Skeletal muscle cell (primary cell): ENCODE results near the gene PBRM1.

Experiments
- DNase-seq: peaks from one replicate; pipeline ENCODE4 v3.0.0-alpha.2; 2010; ENCODE audit warnings: low read depth
- H3K4me3 ChIP-seq: 2 replicates; pipeline ENCODE4 v1.5.1; 2011; ENCODE audit warnings: low read depth, mild to moderate bottlenecking, control low read depth, low read length, moderate library complexity

PBRM1 gene

DNA sequence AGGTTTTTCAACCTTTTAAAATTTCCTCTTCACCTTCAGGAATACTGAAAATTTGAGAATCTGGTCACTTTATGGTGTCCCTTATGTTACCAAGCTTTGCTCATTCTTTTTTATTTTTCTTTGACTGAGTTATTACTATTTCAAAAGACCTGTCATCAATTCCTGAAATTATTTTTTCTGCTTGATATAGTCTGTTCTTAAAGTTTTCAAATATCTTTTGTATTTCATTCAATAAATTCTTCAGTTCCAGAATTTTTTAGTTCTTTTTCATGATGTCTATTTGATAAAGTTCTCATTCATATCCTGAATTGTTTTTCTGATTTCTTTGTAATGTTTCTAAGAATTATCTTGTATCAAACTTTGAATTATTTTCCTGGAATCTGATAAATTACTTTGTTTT, 85.5 kb downstream of the PBRM1 start:
- no peak overlapping the region for H3K4me3 ChIP-seq
- DNase-seq: no peak

DNA sequence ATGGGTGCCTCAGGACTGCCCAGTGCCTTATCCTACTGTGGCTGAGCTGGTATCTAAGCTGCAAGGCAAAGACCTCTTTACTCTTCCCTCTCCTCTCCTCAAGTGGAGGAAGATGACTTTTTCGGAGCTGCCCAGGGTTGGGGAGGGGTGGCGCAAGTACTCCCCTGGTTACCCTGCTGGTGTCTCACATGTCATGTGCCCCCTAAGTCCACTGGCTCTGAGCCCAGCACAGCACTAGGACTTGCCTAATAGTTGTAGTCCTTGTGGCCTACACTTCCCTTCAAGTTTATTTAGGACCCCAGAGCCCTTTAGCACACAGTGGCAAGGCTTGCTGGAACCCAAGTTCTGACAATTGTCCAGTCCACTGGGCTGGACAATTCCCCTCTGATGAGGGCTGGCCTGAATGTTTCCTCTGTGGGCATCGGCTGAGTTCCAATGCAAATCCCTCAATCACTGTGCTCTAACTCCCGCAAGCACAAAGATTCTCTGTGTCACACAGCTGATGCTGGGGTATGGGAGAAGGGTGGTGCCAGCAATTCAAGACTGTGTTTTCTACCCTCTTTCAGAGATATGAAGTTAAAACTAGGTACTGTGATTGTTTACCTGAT, 89.0 kb downstream of the PBRM1 start:
- no peak for DNase-seq
- no peak overlapping the region for H3K4me3 ChIP-seq

DNA sequence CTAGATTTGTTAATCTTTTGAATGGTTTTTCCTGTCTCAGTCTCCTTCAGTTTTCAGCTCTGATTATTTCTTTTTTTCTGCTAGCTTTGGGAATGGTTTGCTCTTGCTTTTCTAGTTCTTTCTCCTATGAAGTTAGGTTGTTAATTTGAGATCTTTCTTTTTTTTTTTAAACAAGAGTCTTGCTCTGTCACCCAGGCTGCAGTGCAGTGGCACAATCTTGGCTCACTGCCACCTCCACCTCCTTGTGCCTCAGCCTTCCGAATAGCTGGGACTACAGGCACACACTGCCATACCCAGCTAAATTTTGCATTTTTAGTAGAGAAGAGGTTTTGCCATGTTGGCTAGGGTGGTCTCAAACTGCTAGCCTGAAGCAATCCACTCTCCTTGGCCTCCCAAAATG, 92.6 kb downstream of the PBRM1 start:
- no peak overlapping the region for H3K4me3 ChIP-seq
- no peak for DNase-seq

DNA sequence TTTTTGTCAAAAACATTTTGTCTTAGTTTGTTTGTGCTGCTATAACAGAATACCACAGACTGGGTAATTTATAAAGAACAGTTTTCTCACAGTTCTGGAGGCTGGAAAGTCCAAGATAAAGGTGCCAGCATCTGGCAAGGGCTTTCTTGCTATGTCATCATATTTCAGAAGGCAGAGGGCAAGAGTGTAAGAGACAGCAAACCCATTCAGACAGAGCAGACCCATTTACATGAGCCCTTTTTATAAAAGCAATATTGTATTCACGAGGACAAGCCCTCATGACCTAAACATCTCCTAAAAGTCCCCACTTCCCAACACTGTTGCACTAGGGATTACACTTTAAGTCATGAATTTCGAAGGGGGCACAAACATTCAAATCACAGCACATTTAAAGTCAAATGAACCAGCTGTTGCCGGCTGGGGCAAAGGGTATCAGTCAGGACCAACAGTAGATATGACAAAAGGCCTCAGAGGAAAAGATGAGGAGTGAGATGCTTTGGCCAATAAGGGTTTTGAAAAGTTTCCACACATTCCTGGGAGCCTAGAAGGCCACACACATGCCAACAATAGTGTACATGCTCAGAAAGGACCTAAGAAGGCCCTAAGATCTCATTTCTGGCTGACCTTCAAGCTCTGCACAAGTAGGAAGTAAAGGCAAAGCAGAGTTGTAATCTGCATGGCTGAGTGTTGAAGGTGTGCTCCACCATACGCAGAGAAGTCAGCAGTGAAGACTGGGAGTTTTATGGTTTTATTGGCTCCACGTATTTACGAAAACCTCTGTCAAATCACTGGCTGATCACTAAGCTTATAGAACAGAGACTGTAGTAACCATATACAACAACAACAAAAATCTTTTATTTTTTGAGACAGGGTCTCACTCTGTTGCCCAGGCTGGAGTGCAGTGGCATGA, 111.4 kb downstream of the PBRM1 start:
- DNase-seq: no peak
- no peak overlapping the region for H3K4me3 ChIP-seq

DNA sequence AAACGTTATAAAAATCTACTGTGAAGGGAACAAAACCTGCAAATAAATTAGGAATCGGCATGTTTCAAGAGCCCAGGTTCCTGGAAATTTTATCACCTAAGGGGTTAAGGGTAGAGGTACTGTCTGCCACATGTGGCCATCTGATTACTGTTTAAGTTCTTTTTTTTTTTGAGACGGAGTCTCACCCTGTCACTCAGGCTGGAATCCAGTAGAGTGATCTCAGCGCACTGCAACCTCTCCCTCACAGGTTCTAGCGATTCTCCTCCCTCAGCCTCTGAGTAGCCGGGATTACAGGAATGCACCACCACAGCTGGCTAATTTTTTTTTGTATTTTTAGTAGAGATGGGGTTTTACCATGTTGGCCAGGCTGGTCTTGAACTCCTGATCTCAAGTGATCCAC, 113.5 kb downstream of the PBRM1 start:
- H3K4me3 ChIP-seq: no peak overlapping the region
- DNase-seq: no peak

DNA sequence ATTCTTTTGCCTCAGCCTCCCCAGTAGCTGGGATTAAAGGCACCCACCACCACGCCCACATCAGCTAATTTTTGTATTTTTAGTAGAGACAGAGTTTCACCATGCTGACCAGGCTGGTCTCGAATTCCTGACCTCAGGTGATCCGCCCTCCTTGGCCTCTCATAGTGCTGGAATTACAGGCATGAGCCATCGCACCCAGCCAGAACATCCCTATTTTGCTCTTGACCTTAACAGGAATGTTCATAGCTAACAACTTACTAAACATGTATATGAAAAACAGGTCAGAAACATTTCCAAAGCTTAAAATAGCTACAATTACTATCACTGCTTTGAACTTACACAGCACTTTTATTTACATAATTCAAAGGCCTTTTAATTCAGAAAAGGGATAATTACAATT, 115.6 kb downstream of the PBRM1 start:
- no peak overlapping the region for H3K4me3 ChIP-seq
- DNase-seq: no peak

DNA sequence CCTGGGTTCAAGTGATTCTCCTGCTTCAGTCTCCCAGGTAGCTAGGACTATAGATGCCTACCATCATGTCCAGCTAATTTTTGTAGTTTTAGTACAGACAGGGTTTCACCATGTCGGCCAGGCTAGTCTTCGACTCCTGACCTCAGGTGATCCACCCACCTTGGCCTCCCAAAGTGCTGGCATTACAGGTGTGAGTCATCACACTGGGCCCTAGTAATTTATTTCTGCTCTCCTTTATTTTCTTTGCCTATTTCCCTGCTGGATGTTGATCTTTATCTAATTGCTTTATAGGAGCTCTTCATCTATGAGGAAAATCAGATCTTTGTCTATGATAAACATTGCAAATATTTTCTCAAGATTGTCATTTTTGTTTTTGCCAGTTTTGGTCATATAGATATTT, 117.6 kb downstream of the PBRM1 start:
- DNase-seq: no peak

DNA sequence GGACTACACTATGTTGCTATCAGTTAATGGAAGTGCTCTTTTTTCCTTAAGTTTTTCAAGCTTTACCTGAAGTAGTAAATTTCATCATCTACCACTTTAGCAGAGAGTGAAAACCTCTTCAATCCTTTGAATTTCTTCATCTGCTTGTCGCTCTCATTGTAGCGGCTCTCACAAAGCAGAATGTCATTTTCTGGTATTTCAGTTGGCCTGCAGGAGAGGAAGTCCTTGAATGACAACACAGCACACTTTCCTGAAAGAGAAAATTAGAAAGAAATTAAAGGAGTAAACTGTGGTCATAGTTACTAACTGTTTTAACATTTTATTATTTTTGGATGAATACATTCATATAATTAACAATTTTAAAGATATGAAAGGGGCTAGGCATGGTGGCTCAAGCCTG, 121.7 kb downstream of the PBRM1 start:
- no peak for DNase-seq
- no peak overlapping the region for H3K4me3 ChIP-seq

More for the DNA sequence above, 117.6 kb downstream of the PBRM1 start:
- H3K4me3 ChIP-seq: no peak overlapping the region

DNA sequence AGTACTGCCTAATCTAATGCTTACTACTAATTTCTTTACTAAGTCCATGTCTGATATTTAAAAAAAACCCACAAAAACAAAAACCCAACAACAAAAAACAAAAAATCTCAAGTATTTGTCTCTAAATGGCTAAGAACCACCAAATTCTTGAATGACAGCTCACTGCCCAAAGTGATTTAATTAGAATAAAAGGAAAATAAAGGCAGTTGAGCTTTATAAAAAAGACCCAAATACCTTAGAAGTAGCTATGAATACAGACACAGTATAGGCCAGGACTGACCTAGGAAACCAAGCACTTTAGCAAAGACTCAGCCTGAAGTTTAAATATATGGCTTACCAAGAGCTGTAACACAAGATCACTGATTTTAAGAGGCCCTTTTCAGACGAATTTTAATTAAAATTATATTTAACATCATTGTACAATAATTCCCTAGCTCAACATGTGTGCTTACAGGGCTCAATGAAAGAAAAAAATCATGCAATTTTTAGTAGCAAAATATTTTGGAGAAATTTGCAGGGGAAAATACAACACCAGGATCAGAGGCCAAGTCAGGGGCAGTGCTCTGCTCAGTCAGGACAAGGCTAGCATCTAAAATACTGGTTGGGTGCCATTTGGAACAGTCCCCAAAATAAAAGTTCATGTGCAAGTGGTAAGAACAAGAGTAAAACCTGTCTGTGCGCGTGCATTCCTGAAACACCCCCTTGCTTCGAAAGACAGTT, 124.5 kb downstream of the PBRM1 start:
- DNase-seq: no peak
- H3K4me3 ChIP-seq: no peak overlapping the region

DNA sequence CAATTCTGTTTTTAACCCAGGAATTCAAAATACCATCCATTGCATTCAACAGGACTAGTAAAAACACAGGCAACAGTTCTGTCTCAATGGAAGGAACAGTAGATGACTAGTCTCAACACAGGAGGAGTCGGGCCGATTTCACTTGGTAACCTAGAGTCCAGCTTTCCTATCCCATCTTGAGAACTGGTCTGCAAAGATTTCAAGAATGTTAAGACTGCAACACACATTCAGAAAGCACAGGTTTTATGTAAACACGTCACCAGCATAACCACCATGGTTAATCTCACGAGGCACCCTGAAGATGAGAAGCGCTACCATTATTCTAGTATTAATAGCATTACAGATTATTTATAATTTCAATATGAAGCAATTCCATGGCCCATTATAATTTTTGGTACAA, 127.3 kb downstream of the PBRM1 start:
- DNase-seq: no peak
- no peak overlapping the region for H3K4me3 ChIP-seq

DNA sequence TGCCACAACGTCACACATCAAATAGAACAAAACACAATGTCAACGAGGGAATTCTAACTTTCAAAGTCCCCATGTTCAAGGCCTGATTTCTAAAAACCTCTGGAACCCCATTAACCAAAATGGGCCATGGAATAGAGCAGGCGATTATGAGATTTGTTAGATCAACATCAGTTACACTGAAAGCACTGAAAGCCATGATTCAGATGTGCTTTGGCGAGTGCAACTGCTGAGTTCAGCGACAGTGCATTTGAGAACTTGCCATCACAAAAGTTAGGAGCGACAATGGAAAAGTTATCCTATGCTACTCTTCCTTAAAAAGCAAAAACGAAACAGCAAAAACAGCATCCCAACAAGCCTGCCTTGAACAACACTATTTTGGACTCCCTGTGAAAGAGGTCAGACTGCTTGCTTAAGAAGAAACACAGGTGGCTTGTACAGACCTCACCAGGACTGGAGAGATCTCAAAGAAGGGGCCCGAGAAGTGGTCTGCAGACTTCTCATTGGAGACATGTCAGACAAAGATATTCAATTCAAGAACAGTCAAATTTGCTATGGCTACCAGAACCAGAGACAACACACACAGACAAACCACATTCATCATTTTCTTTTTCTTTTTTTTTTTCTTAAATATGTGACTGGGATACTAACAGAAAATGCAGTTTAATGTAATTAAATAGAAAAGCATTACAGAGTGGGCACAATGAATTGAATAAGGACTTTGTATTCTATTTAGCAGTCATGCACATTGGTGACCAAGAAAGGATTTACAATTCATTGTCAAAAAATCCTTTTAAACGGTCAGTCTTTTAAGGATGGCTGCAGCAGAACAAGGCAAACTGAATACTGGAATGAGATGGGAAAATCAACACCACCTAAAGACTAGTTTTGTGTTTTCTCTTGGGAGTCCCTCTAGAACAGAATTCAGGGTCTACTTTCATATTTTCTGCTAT, 128.4 kb downstream of the PBRM1 start:
- H3K4me3 ChIP-seq: no peak overlapping the region
- no peak for DNase-seq

DNA sequence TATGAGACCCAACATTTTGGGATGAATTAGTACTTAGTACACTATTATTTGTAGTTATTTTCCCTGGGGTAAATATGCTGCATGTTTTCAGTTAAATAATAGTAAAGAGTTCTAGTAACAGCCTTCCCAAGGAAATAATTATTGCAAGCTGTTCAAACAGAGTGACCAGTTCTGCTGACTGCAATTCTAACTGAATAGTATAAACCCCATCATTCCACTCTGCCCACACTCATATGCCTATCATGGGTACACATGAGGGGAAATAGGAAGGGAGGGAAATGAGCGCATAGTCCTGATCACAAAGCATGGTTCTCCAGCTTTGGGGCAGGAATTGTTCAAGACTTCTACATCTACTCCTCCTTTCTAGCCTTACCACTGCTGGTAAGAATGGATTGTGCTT, 130.7 kb downstream of the PBRM1 start:
- no peak overlapping the region for H3K4me3 ChIP-seq
- no peak for DNase-seq

DNA sequence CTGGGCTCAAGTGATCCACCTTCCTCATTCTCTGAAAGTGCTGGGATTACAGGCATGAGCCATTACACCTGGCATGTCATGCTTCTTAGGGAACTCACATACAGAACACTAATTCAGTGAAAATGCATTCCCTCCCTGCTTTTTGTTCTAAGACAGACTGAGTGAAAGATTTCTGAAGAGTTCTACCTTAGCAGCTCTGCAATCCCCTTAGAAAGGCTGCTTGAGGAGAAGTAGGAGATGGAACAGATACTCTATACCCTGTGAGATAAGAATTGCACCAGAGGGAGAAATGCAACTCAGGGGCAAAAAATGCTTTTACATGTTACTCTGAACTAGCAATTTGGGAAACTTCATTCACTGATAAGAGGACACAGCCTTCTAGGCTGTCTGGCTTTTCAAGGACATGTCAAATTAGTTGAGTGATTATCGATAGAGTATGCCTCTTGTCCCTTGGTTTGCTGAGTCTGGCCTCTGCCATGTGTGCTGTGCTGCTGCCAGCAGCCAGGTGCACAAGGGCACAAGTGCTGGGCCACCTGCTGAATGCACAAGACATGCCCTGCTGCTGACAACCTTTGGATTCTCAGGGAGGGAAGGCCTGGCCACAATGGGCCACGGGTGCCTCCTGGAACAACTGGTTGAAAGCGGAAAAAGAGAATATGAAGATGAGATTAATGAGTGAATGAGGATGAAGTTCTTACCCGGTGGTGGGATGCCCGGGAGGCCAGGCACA, 131.5 kb downstream of the PBRM1 start:
- no peak overlapping the region for H3K4me3 ChIP-seq
- no peak for DNase-seq

DNA sequence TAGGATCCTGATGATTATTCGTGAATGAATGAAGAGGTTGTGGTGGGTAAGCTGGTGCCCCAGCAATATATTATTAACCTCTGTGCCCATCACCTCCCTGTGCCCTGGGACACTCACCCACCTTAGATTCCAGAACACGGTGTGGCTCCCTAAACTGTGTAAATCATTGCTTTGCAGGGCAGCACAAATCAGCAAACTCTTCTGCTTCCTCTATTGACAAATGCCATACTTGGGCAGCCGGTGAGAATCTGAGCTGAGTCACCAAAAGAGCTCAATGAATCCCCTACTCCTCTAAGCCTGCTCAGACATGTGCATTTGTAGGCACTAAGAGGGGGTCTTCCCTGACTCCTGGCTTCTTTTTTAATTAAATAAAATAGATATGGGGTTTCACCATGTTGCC, 133.6 kb downstream of the PBRM1 start:
- no peak for DNase-seq
- H3K4me3 ChIP-seq: no peak overlapping the region

DNA sequence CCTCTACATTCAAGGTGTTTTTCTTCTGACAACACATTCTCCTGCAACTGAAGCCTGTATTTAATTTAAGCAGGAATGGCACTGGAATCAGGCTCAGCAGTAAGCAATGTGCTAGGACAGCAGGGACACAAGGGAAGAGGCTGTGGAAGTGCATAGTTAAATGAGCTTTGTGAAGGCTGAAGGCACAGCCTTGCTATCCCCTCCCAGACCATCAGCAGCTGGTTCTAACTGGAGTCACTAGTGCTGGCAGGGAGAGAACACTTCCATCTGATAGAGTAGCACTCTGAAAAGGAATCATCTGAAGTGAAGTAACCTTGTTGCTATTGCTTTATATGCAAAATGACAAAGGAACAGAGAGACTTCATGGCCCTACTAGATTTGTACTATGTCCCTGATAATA, 134.6 kb downstream of the PBRM1 start:
- DNase-seq: no peak
- H3K4me3 ChIP-seq: no peak overlapping the region

DNA sequence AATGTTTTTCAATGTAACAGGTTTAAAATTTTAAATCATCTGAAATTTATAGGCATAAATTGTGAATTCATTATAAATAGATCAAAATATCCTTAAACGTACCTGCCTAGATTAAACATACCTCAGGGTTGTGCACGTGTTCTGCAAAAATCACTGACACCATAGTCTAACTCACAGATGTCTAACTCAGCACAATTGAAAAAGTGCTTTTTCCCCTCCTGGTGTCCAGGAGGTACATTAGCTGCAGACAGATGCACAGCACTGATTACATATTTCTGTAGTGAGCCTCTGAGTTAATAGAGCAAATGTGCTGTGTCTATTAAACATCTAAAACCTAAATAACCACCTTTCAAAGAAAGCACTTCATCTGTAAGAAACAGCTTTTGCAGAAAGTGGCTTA, 138.6 kb downstream of the PBRM1 start:
- H3K4me3 ChIP-seq: no peak overlapping the region
- DNase-seq: no peak

DNA sequence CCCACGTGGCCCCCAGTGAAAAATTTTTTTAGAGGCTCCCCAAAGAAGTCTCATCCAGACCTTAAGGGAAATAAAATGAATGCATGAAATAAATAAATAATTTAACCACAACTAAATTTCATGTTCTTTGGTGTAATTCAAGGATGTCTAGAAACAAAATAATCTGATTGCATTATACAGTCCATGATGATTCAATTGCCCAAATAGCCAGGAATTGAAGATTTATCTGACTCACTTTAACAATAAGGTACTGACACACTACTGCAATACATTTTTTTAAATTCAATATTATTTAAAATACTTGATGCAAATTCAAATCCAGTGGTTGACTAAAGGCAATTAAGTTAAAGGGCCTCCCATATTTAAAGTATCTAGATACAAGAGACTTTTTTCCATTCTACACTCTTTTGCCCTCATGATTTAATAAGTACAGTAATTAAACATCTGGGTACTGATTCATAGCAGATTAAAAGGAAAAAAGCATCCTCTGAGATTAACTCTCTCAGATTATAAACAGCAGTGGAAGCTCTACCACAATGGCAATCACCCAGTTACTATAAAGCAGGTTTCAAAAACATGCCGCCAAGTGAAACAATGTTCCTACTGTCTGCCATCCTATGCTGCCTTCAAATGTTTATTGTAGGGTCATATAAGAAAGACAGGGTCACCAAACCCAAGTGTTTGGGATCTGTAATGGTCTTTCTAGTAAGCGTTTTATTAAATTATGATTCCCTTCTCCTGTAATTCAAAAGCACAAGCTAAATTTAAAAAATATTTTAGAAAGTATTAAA, 139.4 kb downstream of the PBRM1 start:
- H3K4me3 ChIP-seq: no peak overlapping the region
- no peak for DNase-seq

DNA sequence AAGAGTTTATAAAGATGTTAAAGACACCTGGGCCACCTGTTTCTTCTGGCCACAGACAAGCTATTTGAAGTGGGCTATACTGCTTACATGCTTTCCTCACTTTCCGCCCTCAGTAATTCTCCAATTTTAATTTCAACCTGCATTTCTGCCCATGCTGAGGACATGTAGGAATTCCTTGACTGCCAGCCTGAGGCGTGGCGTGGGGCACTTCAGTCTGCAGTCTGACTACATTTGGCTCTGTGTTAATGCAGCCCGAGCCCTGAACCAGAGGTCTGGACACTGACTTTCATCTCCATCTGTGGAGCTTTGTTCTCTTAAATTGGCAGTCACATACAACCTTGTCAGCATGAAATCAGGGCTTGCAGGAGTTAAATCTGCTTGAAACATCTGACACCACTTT, 140.8 kb downstream of the PBRM1 start:
- no peak overlapping the region for H3K4me3 ChIP-seq
- no peak for DNase-seq
